ENCODE results near the gene GATB.

DNA sequence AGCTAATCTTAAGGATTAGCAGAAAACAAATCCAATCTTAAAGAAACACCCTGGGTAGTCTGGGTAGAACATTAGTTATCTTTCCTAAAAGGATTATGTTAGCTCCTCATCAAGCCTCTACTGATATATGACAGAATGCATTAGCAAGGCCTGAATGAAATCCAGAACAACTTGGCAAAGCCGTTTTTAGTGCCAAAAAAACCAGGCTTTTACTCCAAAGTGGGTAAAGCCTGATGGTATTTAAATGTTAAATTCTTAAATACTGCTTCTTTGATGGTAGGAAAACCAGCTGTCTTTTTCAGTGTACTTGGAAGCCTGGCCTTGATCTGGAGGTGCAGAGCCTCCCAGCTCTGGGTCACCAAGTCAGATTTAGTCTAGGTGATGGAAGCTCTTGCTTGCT lies 120.4 kb downstream of the GATB start:
- TF ChIP-seq, protein P1, sequence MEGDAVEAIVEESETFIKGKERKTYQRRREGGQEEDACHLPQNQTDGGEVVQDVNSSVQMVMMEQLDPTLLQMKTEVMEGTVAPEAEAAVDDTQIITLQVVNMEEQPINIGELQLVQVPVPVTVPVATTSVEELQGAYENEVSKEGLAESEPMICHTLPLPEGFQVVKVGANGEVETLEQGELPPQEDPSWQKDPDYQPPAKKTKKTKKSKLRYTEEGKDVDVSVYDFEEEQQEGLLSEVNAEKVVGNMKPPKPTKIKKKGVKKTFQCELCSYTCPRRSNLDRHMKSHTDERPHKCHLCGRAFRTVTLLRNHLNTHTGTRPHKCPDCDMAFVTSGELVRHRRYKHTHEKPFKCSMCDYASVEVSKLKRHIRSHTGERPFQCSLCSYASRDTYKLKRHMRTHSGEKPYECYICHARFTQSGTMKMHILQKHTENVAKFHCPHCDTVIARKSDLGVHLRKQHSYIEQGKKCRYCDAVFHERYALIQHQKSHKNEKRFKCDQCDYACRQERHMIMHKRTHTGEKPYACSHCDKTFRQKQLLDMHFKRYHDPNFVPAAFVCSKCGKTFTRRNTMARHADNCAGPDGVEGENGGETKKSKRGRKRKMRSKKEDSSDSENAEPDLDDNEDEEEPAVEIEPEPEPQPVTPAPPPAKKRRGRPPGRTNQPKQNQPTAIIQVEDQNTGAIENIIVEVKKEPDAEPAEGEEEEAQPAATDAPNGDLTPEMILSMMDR (IDR thresholded peaks at IDR 0.05; ENCODE audit: insufficient read depth, low read length, poor library complexity, severe bottlenecking), result no peak
- TF ChIP-seq EZH2phosphoT487 (conservative IDR thresholded peaks at IDR 0.05; ENCODE audit: low read length), result no peak

Data from SU-DHL-6 (cell line).